ENCODE data around the gene MRPL21. TPM values are rescaled to one million over a fixed set of nuclear protein-coding genes. Genes with fewer than 3 reads are reported as not detected.

The MRPL21 gene
- total RNA-seq, 6 experiments from 2014 or later, result 18.8 to 50.4 (median 26.0) TPM

GRCh38 chr11:68845351-68846002 lies 58.2 kb downstream of the MRPL21 start:
- TF ChIP-seq, protein P1, sequence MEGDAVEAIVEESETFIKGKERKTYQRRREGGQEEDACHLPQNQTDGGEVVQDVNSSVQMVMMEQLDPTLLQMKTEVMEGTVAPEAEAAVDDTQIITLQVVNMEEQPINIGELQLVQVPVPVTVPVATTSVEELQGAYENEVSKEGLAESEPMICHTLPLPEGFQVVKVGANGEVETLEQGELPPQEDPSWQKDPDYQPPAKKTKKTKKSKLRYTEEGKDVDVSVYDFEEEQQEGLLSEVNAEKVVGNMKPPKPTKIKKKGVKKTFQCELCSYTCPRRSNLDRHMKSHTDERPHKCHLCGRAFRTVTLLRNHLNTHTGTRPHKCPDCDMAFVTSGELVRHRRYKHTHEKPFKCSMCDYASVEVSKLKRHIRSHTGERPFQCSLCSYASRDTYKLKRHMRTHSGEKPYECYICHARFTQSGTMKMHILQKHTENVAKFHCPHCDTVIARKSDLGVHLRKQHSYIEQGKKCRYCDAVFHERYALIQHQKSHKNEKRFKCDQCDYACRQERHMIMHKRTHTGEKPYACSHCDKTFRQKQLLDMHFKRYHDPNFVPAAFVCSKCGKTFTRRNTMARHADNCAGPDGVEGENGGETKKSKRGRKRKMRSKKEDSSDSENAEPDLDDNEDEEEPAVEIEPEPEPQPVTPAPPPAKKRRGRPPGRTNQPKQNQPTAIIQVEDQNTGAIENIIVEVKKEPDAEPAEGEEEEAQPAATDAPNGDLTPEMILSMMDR (IDR thresholded peaks at IDR 0.05), result no peak
- TF ChIP-seq POLR2A (IDR thresholded peaks at IDR 0.05), result no peak
- H3K27ac ChIP-seq, result peak overlapping the region; percentile 48 to 95 (median 92)
- no peaks in the 10 kb centered on the region for H3K9me3 ChIP-seq
- peaks cover 0 to 46% (median 15%) of the 10 kb centered on the region in 4 donors for H3K4me1 ChIP-seq
- H3K4me3 ChIP-seq, result no peak overlapping the region
- H3K36me3 ChIP-seq, result no peaks in the 10 kb centered on the region
- DNase-seq (peak; percentile 64 to 92 (median 85)), ATAC-seq (peak; percentile 47 to 75 (median 66))
- intact Hi-C loops (cut with DNase I), result no loop called here
- WGBS (ENCODE audit: insufficient coverage, low coverage, low lambda C conversion rate, missing lambda C conversion rate), result 50% methylated on average over 9 of the region's 18 CpGs
- H3K27me3 ChIP-seq, result no peaks in the 10 kb centered on the region

- WGBS (ENCODE audit: insufficient coverage, low coverage, low lambda C conversion rate, missing lambda C conversion rate), result 11% methylated on average over 6 of the region's 6 CpGs
- Histone ChIP-seq H3K27me3 (no peaks in the 10 kb centered on the region), H3K4me3 (no peak overlapping the region), H3K27ac (peak overlapping the region; percentile 48 to 95 (median 92)), H3K4me1 (peaks cover 0 to 53% (median 15%) of the 10 kb centered on the region in 4 donors), H3K9me3 (no peaks in the 10 kb centered on the region), H3K36me3 (no peaks in the 10 kb centered on the region)
- ATAC-seq, result peak in 1 of 4 donors; percentile 1
- peak in 1 of 3 donors; percentile 65 for DNase-seq
- TF ChIP-seq, protein P1 (IDR thresholded peaks at IDR 0.05), result no peak
- no peak for TF ChIP-seq POLR2A (IDR thresholded peaks at IDR 0.05)
- intact Hi-C loops (cut with DNase I), result no loop called here
Measured at GRCh38 chr11:68844801-68845200, 58.8 kb downstream of the MRPL21 start.

- no peak for ATAC-seq
- peak overlapping the region; percentile 21 to 95 (median 92) for H3K27ac ChIP-seq
Measured at GRCh38 chr11:68844376-68844775, 59.3 kb downstream of the MRPL21 start.

DNA sequence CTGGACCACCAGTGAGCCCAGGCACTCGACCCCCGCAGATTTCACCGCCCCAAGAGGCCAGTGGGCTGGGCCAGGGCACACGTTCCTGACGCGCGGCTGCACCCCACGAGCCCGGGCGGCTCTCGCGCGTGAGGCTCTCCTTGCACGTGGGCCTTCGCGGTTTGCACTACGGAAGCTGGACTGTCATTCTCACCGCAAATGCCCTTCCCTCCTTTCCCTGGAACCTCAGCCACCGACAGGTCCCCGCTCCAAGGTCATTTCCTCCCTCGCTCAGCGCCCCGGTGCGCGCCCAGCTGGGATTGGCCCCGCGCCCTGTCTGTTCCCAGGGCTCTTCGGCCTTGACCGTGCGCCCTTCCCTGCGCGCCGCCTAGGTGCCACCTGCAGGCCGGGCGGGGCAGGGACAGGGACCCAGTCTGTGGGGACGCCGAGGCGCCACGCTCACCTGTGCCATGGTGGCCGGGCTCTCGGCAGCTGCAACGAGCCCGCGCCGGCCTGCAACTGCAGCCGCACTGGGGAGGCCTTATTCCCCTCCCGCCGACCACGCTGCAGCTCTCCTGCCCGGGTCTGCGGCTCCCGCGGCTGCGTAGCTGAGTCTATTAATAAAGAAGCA lies 59.8 kb downstream of the MRPL21 start:
- TF ChIP-seq, protein P1 (IDR thresholded peaks at IDR 0.05), result peak; percentile 57 to 84 (median 70)
- peak; percentile 10 for TF ChIP-seq POLR2A (IDR thresholded peaks at IDR 0.05)
- peak overlapping the region; percentile 79 to 94 (median 85) for H3K4me3 ChIP-seq
- 0% methylated on average over 29 of the region's 54 CpGs for WGBS (ENCODE audit: insufficient coverage, low coverage, low lambda C conversion rate, missing lambda C conversion rate)

More at GRCh38 chr11:68844376-68844775, 59.3 kb downstream of the MRPL21 start:
- DNase-seq, result no peak
- no peaks in the 10 kb centered on the region for H3K36me3 ChIP-seq
- peak overlapping the region in 2 of 3 donors; percentile 79 to 94 for H3K4me3 ChIP-seq
- TF ChIP-seq, protein P1 (IDR thresholded peaks at IDR 0.05), result no peak
- no peak for TF ChIP-seq POLR2A (IDR thresholded peaks at IDR 0.05)
- intact Hi-C loops (cut with DNase I), result no loop called here
- H3K4me1 ChIP-seq, result peaks cover 0 to 57% (median 15%) of the 10 kb centered on the region in 4 donors
- no peaks in the 10 kb centered on the region for H3K9me3 ChIP-seq
- 35% methylated on average over 3 of the region's 3 CpGs for WGBS (ENCODE audit: insufficient coverage, low coverage, low lambda C conversion rate, missing lambda C conversion rate)
- no peaks in the 10 kb centered on the region for H3K27me3 ChIP-seq

More for the DNA sequence above, 59.8 kb downstream of the MRPL21 start:
- H3K36me3 ChIP-seq, result no peaks in the 10 kb centered on the region
- intact Hi-C loops (cut with DNase I), result no loop called here
- H3K27me3 ChIP-seq, result no peaks in the 10 kb centered on the region
- DNase-seq, result peak; percentile 92 to 94 (median 93)
- H3K4me1 ChIP-seq, result peaks cover 0 to 61% (median 15%) of the 10 kb centered on the region in 4 donors
- H3K27ac ChIP-seq, result peak overlapping the region; percentile 58 to 95 (median 92)
- no peaks in the 10 kb centered on the region for H3K9me3 ChIP-seq
- peak; percentile 53 to 65 (median 60) for ATAC-seq
